BLaER1 treated with 17β-estradiol and CSF1 and Interleukin-3, amounts not matched to agents 10 nM and 100 nM (cell line): ENCODE data around the gene ZFP69B.

Source experiments
- H3K27ac ChIP-seq, 11 experiments: shearing (Covaris generic); formaldehyde crosslinking; 2 replicates each; pipeline ENCODE4 v1.8.1; 2022
- H3K27me3 ChIP-seq, 11 experiments: shearing (Covaris generic); formaldehyde crosslinking; 2 replicates each; pipeline ENCODE4 v1.8.1; 2022
- H3K36me3 ChIP-seq, 11 experiments: shearing (Covaris generic); formaldehyde crosslinking; 2 replicates each; pipeline ENCODE4 v1.8.1; 2022
- H3K4me1 ChIP-seq, 10 experiments: shearing (Covaris generic); formaldehyde crosslinking; 2 replicates each; pipeline ENCODE4 v1.8.1; 2022
- H3K4me2 ChIP-seq, 11 experiments: shearing (Covaris generic); formaldehyde crosslinking; 2 replicates each; pipeline ENCODE4 v1.8.1; 2022
- H3K4me3 ChIP-seq, 10 experiments: shearing (Covaris generic); formaldehyde crosslinking; 2 replicates each; pipeline ENCODE4 v1.8.1; 2022
- H3K9ac ChIP-seq, 11 experiments: shearing (Covaris generic); formaldehyde crosslinking; 2 replicates each; pipeline ENCODE4 v1.8.1; 2022
- H3K9me3 ChIP-seq, 11 experiments: shearing (Covaris generic); formaldehyde crosslinking; replicated peaks in 1 of 11; 2 replicates each; pipeline ENCODE4 v1.8.1; 2022
- H4K20me1 ChIP-seq, 11 experiments: shearing (Covaris generic); formaldehyde crosslinking; 2 replicates each; pipeline ENCODE4 v1.8.1; 2022
- Cebpa-rat ChIP-seq, 11 experiments: shearing (Covaris generic); IDR thresholded peaks; 2 replicates each; pipeline ENCODE4 v1.8.1; 2022

The ZFP69B gene

GRCh38 chr1:40451238-40451585, 936 bp downstream of the ZFP69B start:
- peaks cover 20 to 30% (median 25%) of the 10 kb centered on the region in 10 experiments for H3K4me1 ChIP-seq
- H3K27me3 ChIP-seq, result no peaks in the 10 kb centered on the region
- H3K4me3 ChIP-seq, result peak overlapping the region; percentile 63 to 78 (median 69)
- H4K20me1 ChIP-seq, result no peaks in the 10 kb centered on the region
- peak overlapping the region; percentile 82 to 99 (median 93) for H3K4me2 ChIP-seq
- H3K36me3 ChIP-seq, result peaks cover 32 to 53% (median 40%) of the 10 kb centered on the region in 11 experiments
- TF ChIP-seq Cebpa-rat (IDR thresholded peaks at IDR 0.05), result no peak
- H3K9me3 ChIP-seq, result peaks cover 66 to 80% (median 76%) of the 10 kb centered on the region in 11 experiments
- peak overlapping the region in 10 of 11 experiments; percentile 79 to 92 (median 87); a peak in 19 of 22 replicates for H3K9ac ChIP-seq
- H3K27ac ChIP-seq, result peak overlapping the region in 10 of 11 experiments; percentile 71 to 99 (median 90); a peak in 20 of 22 replicates

GRCh38 chr1:40454873-40455272, 4.6 kb downstream of the ZFP69B start:
- H3K36me3 ChIP-seq, result peaks cover 68 to 83% (median 76%) of the 10 kb centered on the region in 11 experiments
- peaks cover 86 to 89% (median 88%) of the 10 kb centered on the region in 11 experiments for H3K9me3 ChIP-seq
- no peaks in the 10 kb centered on the region for H4K20me1 ChIP-seq
- no peaks in the 10 kb centered on the region for H3K27me3 ChIP-seq
- no peak overlapping the region for H3K4me2 ChIP-seq
- H3K4me1 ChIP-seq, result peaks cover 10 to 20% (median 15%) of the 10 kb centered on the region in 10 experiments
- TF ChIP-seq Cebpa-rat (IDR thresholded peaks at IDR 0.05), result no peak
- peak overlapping the region in 3 of 10 experiments; percentile 30 to 78 (median 42); a peak in 3 of 20 replicates for H3K4me3 ChIP-seq
- no peak overlapping the region for H3K9ac ChIP-seq
- H3K27ac ChIP-seq, result no peak overlapping the region

- H3K27me3 ChIP-seq, result no peaks in the 10 kb centered on the region
- H4K20me1 ChIP-seq, result no peaks in the 10 kb centered on the region
- peaks cover 100% of the 10 kb centered on the region in 11 experiments for H3K9me3 ChIP-seq
- no peak overlapping the region for H3K9ac ChIP-seq
- H3K4me1 ChIP-seq, result no peaks in the 10 kb centered on the region
- no peak for TF ChIP-seq Cebpa-rat (IDR thresholded peaks at IDR 0.05)
- no peak overlapping the region for H3K27ac ChIP-seq
- H3K36me3 ChIP-seq, result peaks cover 100% of the 10 kb centered on the region in 11 experiments
- H3K4me2 ChIP-seq, result no peak overlapping the region
- H3K4me3 ChIP-seq, result peak overlapping the region in 7 of 10 experiments; percentile 12 to 38 (median 17); a peak in 6 of 20 replicates
Measured at GRCh38 chr1:40462956-40463590, 12.8 kb downstream of the ZFP69B start.

- H3K4me1 ChIP-seq, result no peaks in the 10 kb centered on the region
- H3K4me3 ChIP-seq, result no peak overlapping the region; a peak in 2 of 20 replicates
- peaks cover 46 to 68% (median 51%) of the 10 kb centered on the region in 11 experiments for H3K36me3 ChIP-seq
- no peaks in the 10 kb centered on the region for H4K20me1 ChIP-seq
- H3K27ac ChIP-seq, result no peak overlapping the region
- TF ChIP-seq Cebpa-rat (IDR thresholded peaks at IDR 0.05), result no peak
- peaks cover 97 to 100% (median 100%) of the 10 kb centered on the region in 11 experiments for H3K9me3 ChIP-seq
- no peaks in the 10 kb centered on the region for H3K27me3 ChIP-seq
- no peak overlapping the region for H3K4me2 ChIP-seq
- no peak overlapping the region for H3K9ac ChIP-seq
Measured at GRCh38 chr1:40469327-40469726, 19.1 kb downstream of the ZFP69B start.

GRCh38 chr1:40475268-40475667, 25.0 kb downstream of the ZFP69B start:
- H3K4me3 ChIP-seq, result no peak overlapping the region; a peak in 1 of 20 replicates
- no peak for TF ChIP-seq Cebpa-rat (IDR thresholded peaks at IDR 0.05)
- peaks cover 14 to 27% (median 21%) of the 10 kb centered on the region in 10 experiments for H3K4me1 ChIP-seq
- H3K36me3 ChIP-seq, result peaks cover 4 to 26% (median 14%) of the 10 kb centered on the region in 11 experiments; a peak in 19 of 22 replicates
- no peaks in the 10 kb centered on the region for H3K27me3 ChIP-seq
- peaks cover 62 to 81% (median 76%) of the 10 kb centered on the region in 11 experiments for H3K9me3 ChIP-seq
- H3K9ac ChIP-seq, result no peak overlapping the region
- H4K20me1 ChIP-seq, result no peaks in the 10 kb centered on the region
- no peak overlapping the region for H3K4me2 ChIP-seq
- H3K27ac ChIP-seq, result no peak overlapping the region

- no peak for TF ChIP-seq Cebpa-rat (IDR thresholded peaks at IDR 0.05)
- peak within 1 kb of the TSS; percentile 62 to 89 (median 83) for H3K27ac ChIP-seq
- H3K4me1 ChIP-seq, result peaks cover 14 to 27% (median 21%) of the 10 kb centered on the region in 10 experiments
- H3K27me3 ChIP-seq, result no peaks in the 10 kb centered on the region
- peaks cover 18 to 34% (median 30%) of the 10 kb centered on the region in 11 experiments for H3K36me3 ChIP-seq
- peaks cover 59 to 81% (median 74%) of the 10 kb centered on the region in 11 experiments for H3K9me3 ChIP-seq
- H3K4me3 ChIP-seq, result peak within 1 kb of the TSS; percentile 71 to 94 (median 79)
- no peaks in the 10 kb centered on the region for H4K20me1 ChIP-seq
- H3K9ac ChIP-seq, result peak within 1 kb of the TSS; percentile 77 to 88 (median 83)
- peak within 1 kb of the TSS; percentile 80 to 98 (median 93) for H3K4me2 ChIP-seq
Measured at GRCh38 chr1:40476924-40477677, 26.8 kb downstream of the ZFP69B start, which contains the start of gene ZFP69. TSS of gene ZFP69 (plus strand) at chr1:40477290. CDS start at chr1:40479362, 2,072 bp downstream.

GRCh38 chr1:40477678-40478053, 27.4 kb downstream of the ZFP69B start:
- Histone ChIP-seq H3K27me3 (no peaks in the 10 kb centered on the region), H3K4me3 (peak overlapping the region; percentile 71 to 94 (median 79)), H3K36me3 (peaks cover 23 to 40% (median 35%) of the 10 kb centered on the region in 11 experiments), H3K9me3 (peaks cover 61 to 81% (median 74%) of the 10 kb centered on the region in 11 experiments), H3K27ac (peak overlapping the region; percentile 62 to 89 (median 83); a peak in 21 of 22 replicates), H3K4me1 (peaks cover 14 to 27% (median 21%) of the 10 kb centered on the region in 10 experiments), H3K9ac (peak overlapping the region; percentile 77 to 88 (median 83)), H4K20me1 (no peaks in the 10 kb centered on the region), H3K4me2 (peak overlapping the region; percentile 80 to 98 (median 93))
- TF ChIP-seq Cebpa-rat (IDR thresholded peaks at IDR 0.05), result no peak

- H3K4me1 ChIP-seq, result peaks cover 14 to 27% (median 21%) of the 10 kb centered on the region in 10 experiments
- peak overlapping the region; percentile 71 to 94 (median 79); a peak in 19 of 20 replicates for H3K4me3 ChIP-seq
Measured at GRCh38 chr1:40478276-40478675, 28.0 kb downstream of the ZFP69B start.

More at GRCh38 chr1:40478276-40478675, 28.0 kb downstream of the ZFP69B start:
- no peak for TF ChIP-seq Cebpa-rat (IDR thresholded peaks at IDR 0.05)
- Histone ChIP-seq H3K9ac (peak overlapping the region in 9 of 11 experiments; percentile 77 to 88 (median 83); a peak in 15 of 22 replicates), H3K27ac (peak overlapping the region in 1 of 11 experiments; percentile 86; a peak in 1 of 22 replicates), H3K9me3 (peaks cover 61 to 81% (median 74%) of the 10 kb centered on the region in 11 experiments), H4K20me1 (no peaks in the 10 kb centered on the region), H3K4me2 (peak overlapping the region; percentile 80 to 98 (median 93)), H3K27me3 (no peaks in the 10 kb centered on the region), H3K36me3 (peaks cover 29 to 46% (median 41%) of the 10 kb centered on the region in 11 experiments)
